ENCODE data around the gene FLOT1. TPM values are rescaled to one million over a fixed set of nuclear protein-coding genes. Genes with fewer than 3 reads are reported as not detected.

Gene FLOT1
- total RNA-seq, 2 donors from 2014 or later = 121 to 141 TPM

GRCh38 chr6:30779850-30780641 lies 37.6 kb upstream of the FLOT1 start:
- Mint-ChIP-seq H3K4me3 (no peak overlapping the region), H3K9me3 (peaks cover 15% of the 10 kb centered on the region), H3K36me3 (ENCODE audit: low read depth) (no peaks in the 10 kb centered on the region), H3K27ac (no peak overlapping the region), H3K27me3 (ENCODE audit: insufficient read depth) (no peaks in the 10 kb centered on the region), H3K4me1 (peaks cover 7% of the 10 kb centered on the region)
- no peak for DNase-seq
- TF ChIP-seq, protein P1, sequence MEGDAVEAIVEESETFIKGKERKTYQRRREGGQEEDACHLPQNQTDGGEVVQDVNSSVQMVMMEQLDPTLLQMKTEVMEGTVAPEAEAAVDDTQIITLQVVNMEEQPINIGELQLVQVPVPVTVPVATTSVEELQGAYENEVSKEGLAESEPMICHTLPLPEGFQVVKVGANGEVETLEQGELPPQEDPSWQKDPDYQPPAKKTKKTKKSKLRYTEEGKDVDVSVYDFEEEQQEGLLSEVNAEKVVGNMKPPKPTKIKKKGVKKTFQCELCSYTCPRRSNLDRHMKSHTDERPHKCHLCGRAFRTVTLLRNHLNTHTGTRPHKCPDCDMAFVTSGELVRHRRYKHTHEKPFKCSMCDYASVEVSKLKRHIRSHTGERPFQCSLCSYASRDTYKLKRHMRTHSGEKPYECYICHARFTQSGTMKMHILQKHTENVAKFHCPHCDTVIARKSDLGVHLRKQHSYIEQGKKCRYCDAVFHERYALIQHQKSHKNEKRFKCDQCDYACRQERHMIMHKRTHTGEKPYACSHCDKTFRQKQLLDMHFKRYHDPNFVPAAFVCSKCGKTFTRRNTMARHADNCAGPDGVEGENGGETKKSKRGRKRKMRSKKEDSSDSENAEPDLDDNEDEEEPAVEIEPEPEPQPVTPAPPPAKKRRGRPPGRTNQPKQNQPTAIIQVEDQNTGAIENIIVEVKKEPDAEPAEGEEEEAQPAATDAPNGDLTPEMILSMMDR (conservative IDR thresholded peaks at IDR 0.05) = no peak
- no peak overlapping the region for H3K4me3 ChIP-seq (ENCODE audit: low read length)
- H3K4me1 ChIP-seq (ENCODE audit: control insufficient read depth, insufficient read depth, low read length) = no peaks in the 10 kb centered on the region
- no peaks in the 10 kb centered on the region for H3K27me3 ChIP-seq (ENCODE audit: control insufficient read depth, insufficient read depth, low read length, poor library complexity, severe bottlenecking)
- no peak overlapping the region for H3K27ac ChIP-seq (ENCODE audit: low read depth, low read length)
- H3K36me3 ChIP-seq (ENCODE audit: control insufficient read depth, insufficient read depth, low read length) = no peaks in the 10 kb centered on the region
- H3K9me3 ChIP-seq (ENCODE audit: control insufficient read depth, low read length) = peaks cover 8% of the 10 kb centered on the region
- WGBS, 2 experiments (ENCODE audit: insufficient coverage in 1 of 2, insufficient read length in 1 of 2) = 93 to 94% methylated on average over 5 to 10 of the region's 10 CpGs
- no peak overlapping the region for H3K9ac ChIP-seq (ENCODE audit: extremely low read depth, low read length, poor library complexity, severe bottlenecking)

DNA sequence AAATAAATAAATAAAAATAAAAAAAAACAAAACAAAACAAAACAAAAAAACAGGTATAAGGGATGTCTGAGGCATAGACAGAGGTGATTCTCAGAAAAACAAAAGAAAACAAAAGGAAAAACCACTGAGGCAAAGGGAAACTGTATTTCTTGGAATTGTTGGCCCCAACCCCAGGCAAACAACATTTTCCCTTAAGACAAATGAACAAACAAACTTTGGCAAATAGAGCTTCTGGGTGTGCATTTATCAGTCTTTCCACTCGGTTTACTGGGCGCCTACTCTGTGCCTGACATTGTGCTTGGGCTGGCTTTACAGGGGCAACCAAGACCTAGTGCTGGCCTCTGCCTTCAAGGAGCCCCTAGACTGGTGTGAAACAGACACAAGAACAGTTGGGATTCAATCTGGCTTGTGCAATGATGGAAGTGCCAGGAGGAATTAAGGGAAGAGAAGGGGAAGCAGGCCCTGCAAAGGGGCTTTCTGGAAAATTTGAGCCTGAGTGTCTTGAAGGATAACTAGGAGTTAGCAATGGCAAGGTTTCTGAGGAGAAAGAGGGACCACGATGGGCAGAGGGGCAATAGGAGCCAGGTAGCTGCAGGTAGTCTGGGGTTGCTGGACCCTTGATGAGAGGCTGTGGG lies 35.6 kb upstream of the FLOT1 start:
- no peak overlapping the region for H3K27ac Mint-ChIP-seq
- H3K9me3 Mint-ChIP-seq = peaks cover 15% of the 10 kb centered on the region
- DNase-seq = no peak
- Histone ChIP-seq H3K4me1 (ENCODE audit: control insufficient read depth, insufficient read depth, low read length) (no peaks in the 10 kb centered on the region), H3K9ac (ENCODE audit: extremely low read depth, low read length, poor library complexity, severe bottlenecking) (no peak overlapping the region), H3K27me3 (ENCODE audit: control insufficient read depth, insufficient read depth, low read length, poor library complexity, severe bottlenecking) (no peaks in the 10 kb centered on the region), H3K9me3 (ENCODE audit: control insufficient read depth, low read length) (peaks cover 8% of the 10 kb centered on the region), H3K4me3 (ENCODE audit: low read length) (no peak overlapping the region), H3K27ac (ENCODE audit: low read depth, low read length) (no peak overlapping the region), H3K36me3 (ENCODE audit: control insufficient read depth, insufficient read depth, low read length) (no peaks in the 10 kb centered on the region)
- no peak overlapping the region for H3K4me3 Mint-ChIP-seq
- H3K27me3 Mint-ChIP-seq (ENCODE audit: insufficient read depth) = no peaks in the 10 kb centered on the region
- WGBS, 2 experiments (ENCODE audit: insufficient coverage in 1 of 2, insufficient read length in 1 of 2) = 93 to 96% methylated on average over 3 of the region's 3 CpGs
- no peaks in the 10 kb centered on the region for H3K36me3 Mint-ChIP-seq (ENCODE audit: low read depth)
- peaks cover 12% of the 10 kb centered on the region for H3K4me1 Mint-ChIP-seq
- TF ChIP-seq, protein P1 (conservative IDR thresholded peaks at IDR 0.05) = no peak

- Mint-ChIP-seq H3K27ac (no peak overlapping the region), H3K9me3 (peaks cover 15% of the 10 kb centered on the region), H3K36me3 (ENCODE audit: low read depth) (no peaks in the 10 kb centered on the region), H3K4me1 (peaks cover 12% of the 10 kb centered on the region), H3K4me3 (no peak overlapping the region), H3K27me3 (ENCODE audit: insufficient read depth) (no peaks in the 10 kb centered on the region)
- Histone ChIP-seq H3K36me3 (ENCODE audit: control insufficient read depth, insufficient read depth, low read length) (no peaks in the 10 kb centered on the region), H3K9ac (ENCODE audit: extremely low read depth, low read length, poor library complexity, severe bottlenecking) (no peak overlapping the region), H3K4me3 (ENCODE audit: low read length) (no peak overlapping the region), H3K9me3 (ENCODE audit: control insufficient read depth, low read length) (peaks cover 8% of the 10 kb centered on the region), H3K4me1 (ENCODE audit: control insufficient read depth, insufficient read depth, low read length) (no peaks in the 10 kb centered on the region), H3K27ac (ENCODE audit: low read depth, low read length) (no peak overlapping the region), H3K27me3 (ENCODE audit: control insufficient read depth, insufficient read depth, low read length, poor library complexity, severe bottlenecking) (no peaks in the 10 kb centered on the region)
- TF ChIP-seq, protein P1 (conservative IDR thresholded peaks at IDR 0.05) = no peak
- WGBS, 2 experiments (ENCODE audit: insufficient coverage in 1 of 2, insufficient read length in 1 of 2) = 95 to 96% methylated on average over 3 of the region's 3 CpGs
- no peak for DNase-seq
Observed at GRCh38 chr6:30777155-30777485, 34.6 kb upstream of the FLOT1 start.
